ENCODE data around the gene PARD3.
"Not testable (repeated sequence)": the region's sequence is repeated elsewhere in the genome, so short reads cannot be mapped to it uniquely, and the experiment has no call there.

PARD3 gene

DNA sequence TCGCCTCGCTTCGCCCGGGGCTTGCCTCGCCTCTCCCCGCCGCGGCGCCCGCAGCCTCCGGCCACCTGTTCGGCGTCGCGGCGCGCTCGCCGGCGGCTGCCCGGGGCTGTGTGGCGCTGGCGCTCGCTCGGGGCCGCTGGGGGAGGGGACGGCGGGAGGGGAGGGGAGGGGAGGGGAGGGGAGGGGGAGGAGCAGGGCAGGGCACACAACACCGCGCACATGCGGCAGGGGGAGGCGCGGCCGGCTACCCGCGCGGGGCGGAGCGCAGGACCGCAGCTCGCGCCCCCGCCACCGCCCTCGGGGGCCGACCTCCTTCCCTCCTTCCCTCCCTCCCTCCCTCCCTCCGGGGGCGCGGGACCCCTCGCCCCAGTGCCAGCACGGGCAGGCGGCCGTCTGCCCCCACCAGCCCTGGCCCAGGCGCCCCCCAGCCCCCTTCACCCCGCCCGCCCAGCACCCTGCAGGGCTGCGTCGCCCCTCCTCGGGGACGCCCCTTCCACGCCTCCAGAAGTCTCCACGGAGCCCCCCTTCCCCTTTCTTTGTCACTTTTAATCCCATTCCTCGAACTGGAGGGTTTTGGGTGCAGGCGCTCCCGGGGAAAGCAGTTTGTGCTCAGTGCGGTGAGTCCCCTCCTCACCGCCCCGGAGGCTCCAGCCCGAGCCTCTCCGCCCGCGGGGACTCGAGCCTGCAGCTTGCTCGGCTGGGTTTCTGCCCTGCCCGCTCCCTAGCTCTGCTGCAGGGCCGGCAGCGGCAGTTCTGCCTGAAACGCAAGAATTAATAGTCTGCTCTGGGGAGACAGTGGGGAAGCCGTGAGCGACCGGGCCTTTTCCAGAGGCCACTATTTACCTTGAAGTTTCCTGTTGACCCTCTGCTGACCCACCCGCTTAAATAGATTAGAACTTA, at the start of gene PARD3:
TSS of gene PARD3 (minus strand) at position 112 of the 900 bp plus-strand sequence. CDS start 301 bp downstream, outside the sequence.
- peak in 1 of 2 donors; percentile 45 for DNase-seq

DNA sequence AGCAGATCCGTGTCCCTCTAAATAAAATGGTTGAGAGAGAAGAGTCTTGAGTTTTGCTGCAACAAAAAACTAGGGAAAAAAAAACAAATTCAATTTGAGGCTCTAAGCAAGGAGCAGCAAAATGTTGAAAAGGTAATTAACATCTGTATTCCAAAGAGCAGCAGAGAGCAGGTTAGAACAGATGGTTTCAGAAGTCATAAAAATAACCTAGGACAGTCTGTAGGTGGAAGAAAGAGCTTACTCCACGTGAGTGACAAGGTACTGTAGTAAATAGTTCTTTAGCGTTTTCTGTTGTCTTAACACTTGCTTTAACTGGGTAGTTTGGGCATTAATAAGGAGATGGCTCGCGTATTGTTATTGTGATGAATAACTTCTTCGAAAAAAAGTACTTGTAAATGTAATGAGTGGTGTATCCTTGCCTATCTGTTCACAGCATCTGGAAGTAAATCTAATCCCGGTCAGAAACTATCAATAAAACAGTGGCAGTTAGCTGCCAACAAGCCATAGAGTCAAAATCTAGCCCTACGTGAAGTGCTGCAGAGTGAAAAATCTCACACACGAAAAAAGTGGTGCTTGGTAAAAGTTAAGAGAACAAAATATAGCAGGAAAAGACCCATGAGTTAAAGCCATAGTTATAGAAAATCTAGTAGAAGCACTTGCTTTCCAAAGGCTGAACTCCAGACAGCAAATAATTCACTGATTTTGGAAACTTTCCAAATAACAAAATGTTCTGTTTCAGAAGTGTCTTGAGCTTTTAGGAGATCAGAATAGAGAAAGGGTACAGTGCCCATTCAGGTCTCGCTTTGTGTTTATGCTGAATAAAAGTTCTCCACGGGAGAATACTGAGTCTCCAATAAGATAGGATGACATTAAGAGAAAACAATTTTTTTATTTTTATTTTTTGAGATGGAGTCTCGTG, 49.3 kb upstream of the PARD3 start:
- DNase-seq = no peak

DNA sequence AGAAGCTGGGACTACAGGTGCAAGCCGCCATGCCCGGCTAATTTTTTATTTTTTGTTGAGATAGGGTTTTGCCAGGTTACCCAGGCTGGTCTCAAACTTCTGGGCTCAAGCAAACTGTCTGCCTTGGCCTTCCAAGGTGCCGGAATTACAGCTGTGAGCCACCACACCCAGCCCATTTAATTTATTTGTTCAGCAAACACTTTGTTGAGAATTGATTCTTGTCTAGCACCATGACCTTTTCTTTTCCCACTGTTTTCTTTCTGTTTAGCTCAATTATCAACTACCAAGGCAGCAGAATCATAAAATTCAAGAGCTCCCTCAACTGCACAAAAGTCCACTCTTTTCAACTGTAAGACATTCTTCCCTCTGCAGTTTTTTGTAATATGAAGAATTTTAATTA, 47.8 kb upstream of the PARD3 start:
- no peak for DNase-seq

DNA sequence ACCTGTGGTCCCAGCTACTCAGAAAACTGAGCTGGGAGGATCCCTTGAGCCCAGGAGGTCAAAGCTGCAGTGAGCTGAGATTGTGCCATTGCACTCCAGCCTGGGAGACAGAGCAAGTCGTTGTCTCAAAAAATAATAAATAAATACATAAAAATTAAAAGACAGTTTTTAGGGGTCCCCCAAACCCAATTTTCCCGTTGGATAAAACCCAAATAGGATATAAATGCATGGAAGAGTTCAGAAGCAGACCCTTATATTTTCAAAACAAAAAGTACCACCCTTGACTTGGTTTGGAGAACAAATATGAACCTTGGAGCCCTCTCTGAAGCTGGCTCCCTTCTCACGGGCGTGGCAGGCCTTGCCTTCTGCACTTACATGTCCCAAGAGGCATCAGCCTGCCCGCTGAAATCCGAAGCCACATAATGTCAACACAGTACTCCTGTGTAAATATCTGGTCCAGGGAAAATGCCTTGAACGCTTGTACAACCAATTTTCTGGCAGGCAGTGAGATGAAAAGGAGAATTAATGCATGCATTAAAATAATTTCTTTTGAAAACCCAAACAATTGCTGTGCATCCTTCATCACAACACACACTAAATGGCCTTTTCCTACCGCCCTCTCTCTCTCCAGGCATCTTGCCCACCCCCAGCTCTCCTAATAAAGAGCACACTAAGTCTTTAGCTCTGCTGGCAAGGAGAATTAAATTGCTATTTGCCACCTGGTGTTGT, 46.4 kb upstream of the PARD3 start:
- peak in 1 of 2 donors; percentile 2 for DNase-seq

DNA sequence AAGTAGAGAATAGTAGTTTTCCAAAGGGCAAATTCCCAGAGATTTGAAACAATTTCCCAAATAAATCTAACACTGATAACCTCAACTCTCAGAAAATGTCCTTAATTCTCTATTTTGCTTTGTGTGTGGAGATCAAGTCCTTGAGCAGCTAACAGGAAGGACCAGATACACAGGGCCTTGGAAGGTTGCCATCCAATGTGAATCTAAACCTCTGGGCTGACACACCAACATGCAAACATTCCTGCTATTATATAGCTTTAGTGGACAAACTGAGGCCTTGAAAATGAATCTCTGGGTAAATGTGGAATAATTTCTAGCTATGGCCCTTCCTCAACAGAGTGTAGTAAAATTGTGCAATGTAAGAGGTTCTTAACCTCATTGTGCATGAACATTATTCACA, 44.1 kb upstream of the PARD3 start:
- DNase-seq = no peak

DNA sequence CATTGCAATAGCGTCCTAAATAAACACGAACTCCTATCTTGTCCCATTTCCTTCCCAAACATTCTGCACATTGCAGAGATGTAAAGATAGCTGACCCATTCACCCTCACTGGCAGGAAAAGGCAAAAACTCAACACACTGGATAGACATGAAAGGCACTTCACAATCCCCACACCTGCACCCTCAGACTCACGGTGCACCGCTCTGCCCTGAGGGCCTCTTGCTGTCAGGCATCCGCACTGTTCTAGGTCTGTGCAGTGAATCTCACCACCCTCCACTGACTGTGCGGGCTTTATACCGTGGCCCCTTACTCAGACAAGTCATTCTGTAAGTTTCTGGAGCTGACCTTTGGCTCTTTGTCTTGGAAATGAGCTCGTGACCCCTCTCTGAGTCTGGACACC, 42.9 kb upstream of the PARD3 start:
- DNase-seq = no peak

DNA sequence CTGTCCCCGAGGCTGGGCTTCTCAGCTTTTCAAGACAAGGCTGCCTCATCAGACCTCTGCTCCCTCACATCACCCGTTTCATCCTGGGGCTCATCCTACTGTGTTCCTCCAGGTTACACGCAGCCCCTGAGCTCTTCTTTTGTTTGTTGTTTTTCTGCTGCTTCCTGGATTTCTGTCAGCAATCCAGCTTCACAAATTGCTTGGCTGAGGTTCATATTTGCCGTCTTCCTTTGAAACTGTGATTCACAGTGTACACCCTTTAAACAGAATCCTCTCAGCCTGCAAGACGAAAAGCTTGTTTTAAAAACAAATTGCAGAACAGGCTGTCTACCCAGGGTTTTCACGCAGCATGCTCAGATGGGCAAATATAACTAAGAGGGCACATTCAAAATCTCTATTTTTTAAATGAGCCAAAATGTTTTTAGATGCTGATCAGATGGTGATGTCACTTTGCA, 39.1 kb upstream of the PARD3 start:
- DNase-seq = peak in 1 of 2 donors; percentile 44

DNA sequence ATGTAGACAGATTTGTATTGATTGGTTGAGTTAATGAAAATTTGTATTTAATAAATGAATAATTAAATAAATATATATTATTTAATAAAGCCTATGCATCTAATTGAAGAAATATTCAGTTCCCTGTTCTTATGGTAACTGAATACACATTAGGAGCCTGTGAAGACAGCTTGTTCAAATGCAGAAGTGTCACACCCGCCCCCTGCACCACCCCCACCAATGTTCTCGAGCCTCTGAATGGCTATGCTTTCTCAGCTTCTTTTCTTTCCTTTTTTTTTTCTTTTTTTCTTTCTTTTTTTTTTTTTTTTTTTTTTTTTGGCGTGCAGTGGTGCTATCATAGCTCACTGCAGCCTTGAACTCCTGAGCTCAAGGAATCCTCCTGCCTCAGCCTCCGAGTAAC, 38.3 kb upstream of the PARD3 start:
- no peak for DNase-seq

DNA sequence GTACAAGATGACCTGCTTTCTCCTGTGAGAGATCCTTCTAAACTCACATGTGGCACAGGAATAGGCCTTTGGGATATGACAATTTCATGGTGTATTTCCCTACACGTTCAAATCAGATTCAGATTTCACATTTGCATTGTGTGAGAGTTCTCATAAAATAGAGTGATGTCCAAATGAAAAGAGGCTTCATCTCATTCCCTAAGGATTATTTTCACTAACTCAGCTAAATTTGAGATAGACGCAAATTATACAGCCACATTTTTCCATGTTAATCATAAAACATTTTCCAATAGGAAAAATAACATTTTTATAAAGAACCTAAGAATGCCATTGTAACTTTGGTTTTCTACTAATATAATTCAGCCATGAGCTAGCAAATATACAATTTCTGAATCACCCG, 35.5 kb upstream of the PARD3 start:
- DNase-seq = no peak

DNA sequence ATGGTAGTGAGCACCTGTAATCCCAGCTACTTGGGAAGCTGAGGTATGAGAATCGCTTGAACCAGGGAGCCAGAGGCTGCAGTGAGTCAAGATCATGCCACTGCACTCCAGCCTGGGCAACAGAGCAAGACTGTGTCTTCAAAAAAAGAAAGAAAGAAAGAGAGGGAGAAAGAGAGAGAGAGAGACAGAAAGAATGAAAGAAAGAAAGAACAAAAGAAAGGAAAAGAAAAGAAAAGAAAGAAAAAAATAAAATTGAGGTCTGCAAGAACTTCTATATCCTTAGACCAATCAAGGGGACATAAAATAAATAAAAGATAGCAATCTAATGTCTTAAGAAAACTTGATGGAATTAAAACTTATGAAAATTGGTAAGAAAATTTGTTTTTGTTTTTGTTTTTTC, 34.9 kb upstream of the PARD3 start:
- DNase-seq = no peak

DNA sequence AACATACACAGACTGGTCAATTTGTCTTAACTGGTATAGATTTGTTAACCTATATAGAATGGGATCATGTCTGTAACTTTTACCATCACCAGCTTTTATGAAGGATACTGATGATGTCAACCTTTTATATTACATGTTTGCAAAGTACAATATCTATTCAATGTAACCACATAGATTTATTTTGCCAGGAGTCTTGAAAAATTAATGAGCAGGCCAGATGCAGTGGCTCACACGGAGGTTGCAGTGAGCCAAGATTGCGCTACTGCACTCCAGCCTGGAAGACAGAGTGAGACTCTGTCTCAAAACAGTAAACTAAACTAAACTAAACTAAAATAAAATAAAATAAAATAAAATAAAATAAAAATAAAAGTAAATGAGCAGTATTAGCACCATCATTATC, 30.0 kb upstream of the PARD3 start:
- DNase-seq = no peak

DNA sequence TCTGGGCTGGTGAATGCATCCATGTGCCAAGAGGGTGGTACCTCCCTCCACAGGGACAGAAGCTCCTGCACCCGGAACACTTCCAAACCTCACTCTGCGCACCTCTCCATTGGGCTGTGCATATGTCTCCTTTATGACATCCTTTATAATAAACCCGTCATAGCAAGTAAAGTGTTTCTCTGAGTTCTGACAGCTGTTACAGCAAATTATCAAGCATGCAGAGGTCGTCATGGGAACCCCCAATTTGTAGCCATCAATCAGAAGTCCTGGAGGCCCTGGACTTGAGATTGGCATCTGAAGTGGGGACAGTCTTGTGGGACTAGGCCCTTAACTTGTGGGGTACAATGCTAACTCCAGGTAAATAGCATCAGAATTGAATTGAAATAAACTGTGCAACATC, 29.4 kb upstream of the PARD3 start:
- DNase-seq = no peak

DNA sequence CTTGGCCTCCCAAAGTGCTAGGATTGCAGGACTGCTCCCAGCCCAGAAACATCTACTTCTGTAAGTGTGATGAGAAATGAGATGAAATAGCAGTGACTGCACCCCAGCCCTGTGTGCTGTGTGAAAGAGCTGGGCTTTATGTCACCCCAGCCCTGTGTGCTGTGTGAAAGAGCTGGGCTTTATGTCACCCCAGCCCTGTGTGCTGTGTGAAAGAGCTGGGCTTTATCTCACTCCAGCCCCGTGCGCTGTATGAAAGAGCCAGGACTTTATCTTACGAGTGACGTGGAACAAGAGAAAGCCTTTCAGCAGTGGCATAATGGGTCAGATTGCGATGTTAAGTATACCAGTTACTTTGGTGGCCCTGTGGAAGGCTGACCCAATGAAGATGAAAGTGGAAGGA, 28.4 kb upstream of the PARD3 start:
- not testable (repeated sequence) for DNase-seq

DNA sequence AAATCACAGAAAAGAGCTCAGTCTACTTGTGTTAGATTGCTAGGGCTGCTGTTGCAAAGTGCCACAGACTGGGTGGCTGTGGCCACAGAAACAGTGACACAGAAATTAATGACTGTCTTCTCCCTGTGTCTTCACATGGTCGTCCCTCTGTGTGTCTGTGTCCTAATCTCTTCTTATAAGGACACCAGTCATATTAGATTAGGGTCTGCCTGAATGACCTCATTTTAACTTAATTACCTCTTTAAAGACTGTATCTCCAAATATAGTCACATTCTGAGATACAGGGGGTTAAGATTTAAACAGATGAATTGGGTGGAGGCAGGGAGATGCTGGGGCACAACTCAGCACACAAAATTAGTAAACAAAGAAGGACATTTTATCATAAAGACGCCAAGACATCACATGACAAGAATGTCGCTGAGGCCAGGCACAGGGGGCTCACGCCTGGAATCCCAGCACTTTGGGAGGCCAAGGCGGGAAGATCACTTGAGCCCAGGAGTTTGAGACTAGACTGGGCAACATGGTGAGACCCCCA, 23.3 kb upstream of the PARD3 start:
- no peak for DNase-seq

DNA sequence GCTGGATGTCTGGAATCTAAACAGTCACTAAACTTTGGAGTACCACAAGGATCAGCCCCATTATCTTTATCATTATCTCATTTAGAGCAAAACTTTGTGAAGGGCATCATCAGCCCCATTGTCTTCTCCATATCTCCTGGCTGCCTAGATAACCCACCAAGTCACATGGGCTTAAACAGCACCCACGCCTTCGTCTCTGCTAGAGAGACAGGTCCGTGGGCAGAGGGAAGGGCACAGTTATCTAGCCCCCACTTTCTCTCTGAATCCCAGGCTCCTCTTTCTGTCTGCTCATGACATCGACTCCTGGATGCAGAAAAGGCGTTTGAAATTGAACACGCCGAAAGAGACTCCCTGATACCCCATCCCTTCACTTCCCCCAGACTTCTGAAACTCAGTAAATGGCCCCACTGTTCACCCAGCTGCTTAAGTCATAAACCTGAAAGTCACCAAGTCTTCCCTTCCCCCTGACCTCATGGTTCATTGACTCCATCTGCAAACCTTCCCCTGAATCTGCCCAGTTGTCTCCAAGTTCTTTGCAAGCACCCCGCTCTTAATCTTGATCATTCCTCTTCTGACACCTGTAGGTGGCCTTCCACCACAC, 20.9 kb upstream of the PARD3 start:
- DNase-seq = no peak

DNA sequence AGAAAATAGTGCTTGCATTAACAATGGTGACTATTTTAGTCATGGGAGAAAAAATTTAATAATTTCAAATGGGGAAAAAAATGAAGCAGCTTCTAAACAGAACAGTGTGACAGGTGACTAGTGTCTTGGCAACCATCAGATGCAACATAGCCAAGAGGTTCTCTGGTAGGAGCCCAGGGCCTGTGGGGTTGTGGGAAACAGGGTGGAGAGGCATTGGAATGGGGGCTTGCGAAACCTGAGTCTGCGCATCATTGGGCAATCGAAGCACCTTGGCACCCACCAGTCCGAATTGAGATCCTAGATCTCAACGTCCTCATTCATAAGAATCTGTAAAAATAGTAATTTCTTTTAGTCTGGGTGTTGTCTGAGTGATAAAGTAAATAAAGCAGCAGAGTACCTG, 19.2 kb upstream of the PARD3 start:
- DNase-seq = no peak

DNA sequence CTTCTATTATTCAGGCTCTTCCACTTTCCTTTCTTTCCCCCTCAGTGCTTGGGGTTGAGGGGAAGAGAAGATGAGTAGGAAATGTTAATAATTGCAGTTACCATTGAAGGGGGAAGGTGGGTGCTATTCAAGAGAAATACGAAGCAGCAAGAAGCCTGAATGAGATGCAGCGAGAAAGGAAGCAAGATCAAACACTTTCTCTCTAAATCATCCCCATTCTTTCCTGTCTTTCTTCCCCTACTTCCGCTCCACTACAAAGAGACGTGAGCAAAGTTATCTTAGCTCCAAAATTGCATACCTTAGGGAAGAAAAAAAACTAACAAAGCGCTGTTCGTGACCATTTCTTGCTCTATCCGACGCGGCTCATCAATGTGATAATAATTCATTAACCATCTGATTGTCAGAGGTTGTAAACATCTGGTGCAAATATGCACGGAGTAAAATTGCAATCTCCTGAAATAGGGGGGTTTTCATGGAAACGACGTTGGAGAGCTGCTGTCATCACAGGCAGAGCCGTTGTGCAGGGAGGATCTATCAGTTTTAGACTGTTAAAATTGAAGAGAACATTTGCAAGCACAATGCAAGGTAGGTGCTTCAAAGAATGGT, 15.2 kb upstream of the PARD3 start:
- DNase-seq = no peak

DNA sequence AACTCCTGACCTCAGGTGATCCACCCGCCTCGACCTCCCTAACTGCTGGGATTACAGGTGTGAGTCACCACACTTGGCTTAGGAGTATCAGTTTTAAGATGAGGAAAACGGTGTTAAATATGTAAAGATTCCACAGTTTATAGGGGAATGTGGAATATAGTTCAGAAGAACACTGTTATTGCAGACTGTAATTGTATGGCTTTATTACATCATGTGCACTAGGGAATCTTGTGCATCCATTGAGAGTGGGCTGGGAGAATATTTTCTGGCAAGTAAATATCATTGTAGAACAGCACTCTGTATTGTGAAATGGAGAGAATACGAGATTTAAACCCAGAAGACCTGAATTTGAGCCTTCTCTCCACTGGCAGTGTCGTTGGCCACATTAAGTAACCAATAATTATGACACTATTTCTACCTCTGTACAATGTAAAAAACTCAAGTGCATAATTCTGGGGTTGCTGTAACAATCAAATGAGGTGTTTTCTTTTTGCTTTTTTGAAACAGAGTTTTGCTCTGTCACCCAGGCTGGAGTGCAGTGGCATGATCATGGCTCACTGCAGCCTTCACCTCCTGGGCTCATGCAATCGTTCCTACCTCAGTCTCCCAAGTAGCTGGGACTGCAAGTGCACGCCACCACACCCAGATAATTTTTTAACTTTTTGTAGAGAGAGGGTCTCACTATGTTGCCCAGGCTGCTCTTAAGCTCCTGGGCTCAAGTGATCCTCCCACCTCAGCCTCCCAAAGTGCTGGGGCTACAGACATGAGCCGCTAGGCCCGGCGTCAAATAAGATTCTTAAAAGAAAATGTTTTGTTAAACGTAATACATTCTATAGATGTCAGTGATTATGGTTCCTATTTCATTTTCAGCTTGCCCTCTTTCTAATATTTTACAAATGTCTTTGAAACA, 12.0 kb upstream of the PARD3 start:
- no peak for DNase-seq

DNA sequence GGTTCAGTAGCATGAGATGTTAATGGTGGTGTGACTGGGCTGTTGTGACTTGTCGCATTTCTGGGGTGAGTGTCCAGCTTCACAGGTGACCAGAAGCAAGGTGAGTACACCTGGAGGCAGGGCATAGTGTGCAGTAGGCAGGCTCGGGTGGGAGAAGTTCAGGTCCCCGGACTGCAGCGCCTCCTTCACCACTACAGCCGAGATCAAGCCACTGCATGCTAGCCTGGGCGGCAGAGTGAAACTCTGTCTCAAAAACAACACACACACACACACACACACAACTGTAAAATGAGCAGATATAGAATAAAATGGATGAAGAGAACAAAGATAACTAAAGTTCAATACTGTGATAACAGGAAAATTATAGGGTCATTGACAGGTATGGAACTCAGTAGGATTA, 11.1 kb upstream of the PARD3 start:
- no peak for DNase-seq

DNA sequence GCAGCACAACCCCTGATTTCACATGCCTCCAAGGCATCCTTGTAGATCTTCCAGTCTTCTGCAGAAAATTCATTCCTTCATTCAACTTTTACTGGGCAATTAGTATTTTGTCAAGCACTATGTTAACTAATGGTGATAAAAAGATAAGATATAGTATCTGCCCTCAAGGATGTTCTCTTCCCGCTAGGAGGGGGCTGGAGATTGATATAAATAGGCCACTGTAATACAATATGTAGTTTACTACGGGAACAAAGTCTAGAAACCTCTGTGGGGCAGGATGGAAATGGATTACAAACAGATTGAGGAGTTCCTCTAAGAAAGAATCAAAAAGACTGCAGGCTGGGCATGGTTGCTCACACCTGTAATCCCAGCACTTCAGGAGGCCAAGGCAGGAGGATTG, 10.3 kb upstream of the PARD3 start:
- no peak for DNase-seq

DNA sequence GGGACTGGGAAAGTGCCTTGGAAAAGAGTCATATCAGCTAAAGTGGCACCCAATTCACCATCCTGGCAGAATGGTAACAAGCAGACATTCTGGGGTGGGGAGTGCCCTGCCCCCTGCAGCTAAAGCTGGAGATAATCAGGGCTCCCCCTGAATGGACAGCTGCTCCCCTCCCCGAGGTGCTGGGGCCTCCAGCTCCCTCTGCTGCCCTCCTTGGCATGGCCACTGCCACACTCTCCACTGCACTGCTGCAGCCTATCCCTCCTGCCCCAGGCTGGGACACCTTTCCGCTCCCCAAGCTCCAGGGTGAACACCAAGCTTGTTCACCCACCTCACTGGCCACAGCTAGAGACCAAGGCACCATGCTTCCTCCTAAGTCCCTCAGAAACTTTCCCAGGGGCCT, 9.8 kb upstream of the PARD3 start:
- DNase-seq = no peak
